ENCODE data around the gene IFT88. TPM values are rescaled to one million over a fixed set of nuclear protein-coding genes. Genes with fewer than 3 reads are reported as not detected.

Gene IFT88
- total and polyA plus RNA-seq, 2 of the 4 experiments (the other 2 are of a cell fraction), result 5.5 to 8.6 TPM

GRCh38 chr13:20528452-20528851 is 38.5 kb upstream of the IFT88 start:
- Histone ChIP-seq H3K4me3 (ENCODE audit: insufficient read depth, low read depth, low read length) (no peak overlapping the region), H4K5ac (ENCODE audit: low read depth, low read length) (no peak overlapping the region), H3K9ac (ENCODE audit: low read depth, low read length) (no peak overlapping the region), H3K79me1 (ENCODE audit: low read depth in 1 of 2, low read length in 2 of 2) (peaks cover 10 to 14% of the 10 kb centered on the region in 2 experiments), H2BK5ac (ENCODE audit: low read depth, low read length, poor library complexity, severe bottlenecking) (no peak overlapping the region), H2AFZ (replicated peaks; ENCODE audit: low read length, poor library complexity) (no peak overlapping the region), H2BK20ac (ENCODE audit: low read depth, low read length) (no peak overlapping the region), H2BK15ac (ENCODE audit: low read depth, low read length) (no peak overlapping the region), H3K36me3 (ENCODE audit: control insufficient read depth, insufficient read depth, low read length) (no peaks in the 10 kb centered on the region), H3K4ac (ENCODE audit: low read depth, low read length) (no peak overlapping the region), H3K4me2 (ENCODE audit: low read depth, low read length) (no peak overlapping the region), H3K27me3 (ENCODE audit: control insufficient read depth, insufficient read depth, low read length) (no peaks in the 10 kb centered on the region), H3K23ac (ENCODE audit: low read depth, low read length) (no peak overlapping the region), H3K27ac (ENCODE audit: insufficient read depth, low read length) (no peak overlapping the region), H3K14ac (replicated peaks; ENCODE audit: low read depth, low read length) (no peak overlapping the region), H3K18ac (ENCODE audit: low read depth, low read length) (no peak overlapping the region), H4K91ac (ENCODE audit: insufficient read depth, low read depth, low read length) (no peak overlapping the region), H2AK5ac (ENCODE audit: low read depth, low read length) (no peak overlapping the region), H4K8ac (ENCODE audit: low read depth in 2 of 2, low read length in 2 of 2) (no peak overlapping the region), H3K9me1 (ENCODE audit: insufficient read depth, low read length) (peaks cover 3% of the 10 kb centered on the region; the same call in 1 of the 2 replicates), H2BK120ac (ENCODE audit: low read depth, low read length) (no peak overlapping the region), H3K56ac (ENCODE audit: extremely low read depth, insufficient read depth, low read length) (no peak overlapping the region), H3K4me1 (ENCODE audit: control insufficient read depth, insufficient read depth, low read length) (0 out of 2 replicates have a peak, but pooled peaks cover 2% of the 10 kb centered on the region), H4K20me1 (ENCODE audit: insufficient read depth, low read length) (no peaks in the 10 kb centered on the region), H2AK9ac (replicated peaks; ENCODE audit: low read depth, low read length, poor library complexity) (no peak overlapping the region), H3K9me3 (ENCODE audit: control insufficient read depth, insufficient read depth, low read length) (no peaks in the 10 kb centered on the region)
- ChIA-PET CTCF (no interaction called here), POLR2A (ENCODE audit: unreplicated experiment) (no interaction called here)
- dilution Hi-C loops (cut with HindIII; ENCODE audit: low sequenced_read_pairs, unreplicated experiment), result no loop called here
- no peak for ATAC-seq (ENCODE audit: low read depth)
- intact Hi-C loops (cut with micrococcal nuclease), result loop anchor here (5.0 kb wide), 1 partner anchor 159 kb away; no protein-coding TSS in a partner anchor
- TF ChIP-seq BHLHE40 (IDR thresholded peaks at IDR 0.05; ENCODE audit: low read depth, low read length) (no peak), MAZ (IDR thresholded peaks at IDR 0.05; ENCODE audit: borderline replicate concordance, low read depth, low read length) (no peak), POLR2A (IDR thresholded peaks at IDR 0.05; ENCODE audit: low read depth, low read length) (no peak), USF2 (IDR thresholded peaks at IDR 0.05; ENCODE audit: low read depth, low read length) (no peak), CEBPB (IDR thresholded peaks at IDR 0.05; ENCODE audit: low read depth, low read length) (no peak), FOS (IDR thresholded peaks at IDR 0.05; ENCODE audit: low read depth, low read length) (no peak), MXI1 (IDR thresholded peaks at IDR 0.05; ENCODE audit: borderline replicate concordance, low read depth, low read length) (no peak), RFX5 (IDR thresholded peaks at IDR 0.05; ENCODE audit: low read depth, low read length) (no peak), RAD21 (IDR thresholded peaks at IDR 0.05; ENCODE audit: low read length) (no peak), SMC3 (IDR thresholded peaks at IDR 0.05; ENCODE audit: low read depth, low read length) (no peak), MAFK (IDR thresholded peaks at IDR 0.05; ENCODE audit: low read depth, low read length) (no peak), CHD1 (IDR thresholded peaks at IDR 0.05; ENCODE audit: low read depth, low read length) (no peak), RCOR1 (IDR thresholded peaks at IDR 0.05; ENCODE audit: insufficient replicate concordance, low read length) (no peak), NFE2L2 (IDR thresholded peaks at IDR 0.05; ENCODE audit: low read depth, low read length) (no peak)
- TF ChIP-seq, protein P1, sequence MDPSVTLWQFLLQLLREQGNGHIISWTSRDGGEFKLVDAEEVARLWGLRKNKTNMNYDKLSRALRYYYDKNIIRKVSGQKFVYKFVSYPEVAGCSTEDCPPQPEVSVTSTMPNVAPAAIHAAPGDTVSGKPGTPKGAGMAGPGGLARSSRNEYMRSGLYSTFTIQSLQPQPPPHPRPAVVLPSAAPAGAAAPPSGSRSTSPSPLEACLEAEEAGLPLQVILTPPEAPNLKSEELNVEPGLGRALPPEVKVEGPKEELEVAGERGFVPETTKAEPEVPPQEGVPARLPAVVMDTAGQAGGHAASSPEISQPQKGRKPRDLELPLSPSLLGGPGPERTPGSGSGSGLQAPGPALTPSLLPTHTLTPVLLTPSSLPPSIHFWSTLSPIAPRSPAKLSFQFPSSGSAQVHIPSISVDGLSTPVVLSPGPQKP (IDR thresholded peaks at IDR 0.05; ENCODE audit: borderline replicate concordance, low read depth, low read length), result no peak
- TF ChIP-seq, protein P2, sequence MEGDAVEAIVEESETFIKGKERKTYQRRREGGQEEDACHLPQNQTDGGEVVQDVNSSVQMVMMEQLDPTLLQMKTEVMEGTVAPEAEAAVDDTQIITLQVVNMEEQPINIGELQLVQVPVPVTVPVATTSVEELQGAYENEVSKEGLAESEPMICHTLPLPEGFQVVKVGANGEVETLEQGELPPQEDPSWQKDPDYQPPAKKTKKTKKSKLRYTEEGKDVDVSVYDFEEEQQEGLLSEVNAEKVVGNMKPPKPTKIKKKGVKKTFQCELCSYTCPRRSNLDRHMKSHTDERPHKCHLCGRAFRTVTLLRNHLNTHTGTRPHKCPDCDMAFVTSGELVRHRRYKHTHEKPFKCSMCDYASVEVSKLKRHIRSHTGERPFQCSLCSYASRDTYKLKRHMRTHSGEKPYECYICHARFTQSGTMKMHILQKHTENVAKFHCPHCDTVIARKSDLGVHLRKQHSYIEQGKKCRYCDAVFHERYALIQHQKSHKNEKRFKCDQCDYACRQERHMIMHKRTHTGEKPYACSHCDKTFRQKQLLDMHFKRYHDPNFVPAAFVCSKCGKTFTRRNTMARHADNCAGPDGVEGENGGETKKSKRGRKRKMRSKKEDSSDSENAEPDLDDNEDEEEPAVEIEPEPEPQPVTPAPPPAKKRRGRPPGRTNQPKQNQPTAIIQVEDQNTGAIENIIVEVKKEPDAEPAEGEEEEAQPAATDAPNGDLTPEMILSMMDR (conservative IDR thresholded peaks at IDR 0.05; ENCODE audit: low read depth, low read length), result no peak
- in situ Hi-C loops (cut with MboI; ENCODE audit: low sequenced_read_pairs), result no loop called here
- no TSS peak for BruUV-seq (replicated peaks)
- DNase-seq, result no peak
- WGBS, 2 experiments (ENCODE audit: extremely low coverage in 2 of 2, insufficient read length in 1 of 2), result 100% methylated on average over 1 of the region's 2 CpGs; no CpG with 5 or more reads in 1 of the 2 experiments

Measured in IMR-90 (cell line).